GM18907 (cell line): ENCODE measurements around the gene GPR15.

ENCODE experiments used
- ATAC-seq: cut with Tn5 transposase; IDR thresholded peaks from one replicate; pipeline ENCODE4 v1.9.1; 2021; ENCODE audit warnings: mild to moderate bottlenecking, moderate library complexity; ENCODE audit not compliant: unreplicated experiment

The GPR15 gene

DNA sequence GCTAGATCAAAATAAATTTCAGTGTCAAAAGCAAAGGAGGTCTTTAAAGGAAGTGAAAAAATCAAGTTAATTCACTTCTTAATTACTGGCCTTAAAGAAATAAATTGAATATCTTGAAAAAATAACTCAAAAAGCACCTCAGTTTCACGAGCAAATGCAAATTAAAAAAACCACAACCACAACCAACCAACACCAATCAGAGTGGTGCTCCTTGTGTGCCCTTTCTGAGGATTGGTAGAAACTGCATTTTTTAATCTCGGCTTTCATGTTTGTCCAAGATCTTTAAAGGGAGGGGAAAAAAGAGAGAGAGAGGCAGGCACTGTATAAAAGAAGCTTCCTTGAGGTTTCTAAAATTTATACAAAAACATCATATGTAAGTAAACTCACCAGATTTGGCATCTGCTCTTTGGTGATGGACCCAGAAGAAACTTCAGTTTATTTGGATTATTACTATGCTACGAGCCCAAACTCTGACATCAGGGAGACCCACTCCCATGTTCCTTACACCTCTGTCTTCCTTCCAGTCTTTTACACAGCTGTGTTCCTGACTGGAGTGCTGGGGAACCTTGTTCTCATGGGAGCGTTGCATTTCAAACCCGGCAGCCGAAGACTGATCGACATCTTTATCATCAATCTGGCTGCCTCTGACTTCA is at the start of gene GPR15:
GPR15 (plus strand) TSS at position 357 of the 653 bp plus-strand sequence; CDS start at position 413, 56 bp downstream.
- ATAC-seq: peak; percentile 37

GRCh38 chr3:98482717-98483482 is 48.9 kb upstream of the GPR15 start:
- ATAC-seq: no peak

DNA sequence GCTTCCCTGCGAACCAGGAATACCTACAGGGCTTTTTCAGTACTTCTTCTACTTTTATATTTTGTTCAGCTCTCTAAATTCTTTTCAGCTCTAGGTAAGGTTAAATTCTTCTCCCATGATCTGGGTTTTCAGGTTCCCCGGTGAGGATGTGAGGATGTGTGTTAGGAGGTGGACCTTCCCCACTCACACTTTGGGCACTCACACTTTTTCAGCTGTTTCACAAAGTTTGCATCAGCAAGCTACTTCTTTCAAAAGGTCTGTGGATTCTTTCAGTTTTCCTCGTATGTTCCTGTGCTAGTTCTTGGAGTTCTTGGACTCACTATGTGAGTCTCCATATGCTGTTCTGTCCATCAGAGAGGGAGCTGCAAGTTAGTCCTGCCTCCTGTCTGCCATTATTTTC is 48.2 kb upstream of the GPR15 start:
- no peak for ATAC-seq

DNA sequence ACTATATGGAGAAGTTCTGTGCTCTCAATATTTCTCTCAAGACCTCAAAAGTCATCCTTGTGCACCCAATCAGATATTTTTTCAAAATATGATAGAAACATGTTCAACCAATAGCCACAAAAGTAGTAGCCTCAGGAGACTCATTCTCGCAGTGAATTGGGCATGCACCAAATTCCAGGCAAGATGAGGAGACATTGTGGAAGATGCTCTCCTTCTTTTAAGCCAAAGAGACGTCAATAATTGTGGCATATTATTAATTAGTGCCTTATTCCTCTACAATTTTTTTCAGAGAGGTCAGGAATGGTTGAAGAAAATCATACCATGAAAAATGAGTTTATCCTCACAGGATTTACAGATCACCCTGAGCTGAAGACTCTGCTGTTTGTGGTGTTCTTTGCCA is 34.4 kb upstream of the GPR15 start, which contains the start of gene OR5K2:
OR5K2 (plus strand) TSS at position 301 of the 400 bp plus-strand sequence; CDS start at position 301, 0 bp downstream.
- no peak for ATAC-seq

DNA sequence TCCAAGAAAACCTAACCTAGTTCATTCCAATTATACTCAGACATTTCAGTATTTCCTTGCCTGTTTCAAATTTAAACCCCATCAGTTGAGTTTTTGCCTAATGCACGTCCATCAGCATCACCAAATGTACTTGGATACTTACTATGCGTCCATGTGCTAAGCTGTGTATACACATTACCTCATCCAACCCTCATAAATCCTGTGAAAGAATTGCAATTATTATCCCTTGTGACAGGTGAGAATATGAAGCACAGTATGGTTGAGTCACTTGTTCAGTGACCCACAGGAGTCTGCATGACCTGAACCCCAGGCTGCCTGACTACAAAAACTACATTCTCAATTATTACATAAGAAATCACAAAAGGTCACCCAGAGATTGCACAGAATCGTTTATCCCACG is 31.8 kb upstream of the GPR15 start:
- no peak for ATAC-seq

DNA sequence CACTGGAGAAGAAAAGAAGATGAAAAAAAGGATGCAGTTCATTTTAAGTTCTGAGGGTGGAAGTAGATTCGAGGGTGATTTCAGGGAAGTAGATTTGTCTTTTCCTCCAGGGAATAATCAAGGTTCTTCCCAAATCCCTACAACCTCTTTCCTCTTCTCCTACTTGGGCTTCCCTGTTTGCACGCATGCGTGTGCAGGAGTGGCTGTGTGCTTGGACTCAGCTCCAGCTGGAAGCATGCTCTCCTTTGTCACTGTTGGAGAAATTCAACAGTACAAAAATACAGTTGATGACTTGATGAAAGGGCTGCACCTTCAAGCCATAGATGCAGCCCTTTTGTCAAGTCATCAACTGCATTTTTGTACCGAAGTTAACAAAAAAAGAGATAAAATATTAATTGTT is 30.5 kb upstream of the GPR15 start:
- ATAC-seq: no peak

GRCh38 chr3:98501863-98502576 is 29.8 kb upstream of the GPR15 start:
- ATAC-seq: no peak

- ATAC-seq: no peak
Observed at GRCh38 chr3:98504539-98504938, 27.2 kb upstream of the GPR15 start.

- no peak for ATAC-seq
Observed at GRCh38 chr3:98508582-98508981, 23.2 kb upstream of the GPR15 start.

DNA sequence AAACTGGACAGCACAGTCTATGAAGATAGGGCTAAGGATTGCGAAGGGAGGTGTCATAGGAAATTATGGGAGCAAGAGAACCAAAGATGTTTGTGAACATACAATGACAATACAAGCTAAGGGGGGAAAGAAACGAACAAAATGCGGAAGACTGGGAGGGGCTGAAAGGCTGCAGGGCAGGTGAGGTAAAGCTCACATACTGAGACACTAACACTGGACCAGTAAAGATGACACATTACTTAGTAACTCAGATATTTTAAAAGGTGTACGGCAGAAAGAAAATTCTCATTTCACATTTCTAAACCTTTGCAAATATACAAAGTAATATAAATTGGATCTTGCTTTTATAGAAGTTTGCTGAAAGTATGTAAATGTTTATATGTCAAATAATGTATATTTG is 19.2 kb upstream of the GPR15 start:
- no peak for ATAC-seq

- ATAC-seq: no peak
Observed at GRCh38 chr3:98513091-98513511, 18.7 kb upstream of the GPR15 start.

- ATAC-seq: no peak
Observed at GRCh38 chr3:98513736-98514135, 18.0 kb upstream of the GPR15 start.

DNA sequence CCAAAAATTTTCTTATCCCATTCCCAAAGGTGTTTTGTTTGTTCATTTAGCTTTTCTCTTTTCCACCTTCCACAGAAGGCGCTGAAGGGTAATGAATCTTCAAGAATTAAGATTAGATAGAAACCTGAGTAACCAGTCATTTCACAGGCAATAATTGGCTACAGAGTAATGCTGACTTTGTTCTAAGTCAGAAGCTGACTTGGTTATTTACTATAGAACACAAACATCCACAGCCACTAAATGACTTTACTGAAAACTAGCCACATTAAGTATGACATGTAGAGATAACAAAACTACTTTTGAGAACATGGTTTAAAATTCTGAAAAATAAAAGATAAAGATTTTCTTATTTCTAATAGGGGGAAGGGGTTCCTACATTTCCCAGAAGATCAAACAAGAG is 16.8 kb upstream of the GPR15 start:
- no peak for ATAC-seq

GRCh38 chr3:98518816-98519215 is 13.0 kb upstream of the GPR15 start:
- no peak for ATAC-seq

GRCh38 chr3:98519351-98519750 is 12.4 kb upstream of the GPR15 start:
- ATAC-seq: no peak

GRCh38 chr3:98521897-98522543 is 9.8 kb upstream of the GPR15 start:
- ATAC-seq: peak; percentile 52

- peak; percentile 91 for ATAC-seq
Observed at GRCh38 chr3:98522544-98523281, 9.1 kb upstream of the GPR15 start, which contains the start of gene CLDND1. Gene CLDND1, minus strand, starts transcription at chr3:98522902. Its CDS starts 1,478 bp downstream, at chr3:98521424.

DNA sequence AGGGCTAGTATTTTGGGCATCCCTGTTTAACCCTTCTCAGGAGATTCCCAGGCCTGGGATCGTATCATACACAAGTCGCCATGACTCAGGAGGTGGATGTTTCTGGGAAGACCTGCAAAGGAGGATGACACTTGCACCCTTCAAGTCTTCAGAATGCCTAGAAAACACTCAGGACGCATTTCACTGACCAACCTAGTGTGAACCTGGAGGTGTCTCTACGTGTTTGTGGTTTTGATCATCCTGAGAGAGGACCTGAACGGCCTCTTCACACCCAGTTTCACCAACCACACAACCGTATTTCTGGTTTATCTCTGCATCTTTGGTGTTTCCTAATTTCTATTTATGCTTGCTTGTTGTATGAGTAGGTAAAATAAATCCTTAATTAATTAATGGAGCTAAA is 6.3 kb upstream of the GPR15 start:
- ATAC-seq: no peak

DNA sequence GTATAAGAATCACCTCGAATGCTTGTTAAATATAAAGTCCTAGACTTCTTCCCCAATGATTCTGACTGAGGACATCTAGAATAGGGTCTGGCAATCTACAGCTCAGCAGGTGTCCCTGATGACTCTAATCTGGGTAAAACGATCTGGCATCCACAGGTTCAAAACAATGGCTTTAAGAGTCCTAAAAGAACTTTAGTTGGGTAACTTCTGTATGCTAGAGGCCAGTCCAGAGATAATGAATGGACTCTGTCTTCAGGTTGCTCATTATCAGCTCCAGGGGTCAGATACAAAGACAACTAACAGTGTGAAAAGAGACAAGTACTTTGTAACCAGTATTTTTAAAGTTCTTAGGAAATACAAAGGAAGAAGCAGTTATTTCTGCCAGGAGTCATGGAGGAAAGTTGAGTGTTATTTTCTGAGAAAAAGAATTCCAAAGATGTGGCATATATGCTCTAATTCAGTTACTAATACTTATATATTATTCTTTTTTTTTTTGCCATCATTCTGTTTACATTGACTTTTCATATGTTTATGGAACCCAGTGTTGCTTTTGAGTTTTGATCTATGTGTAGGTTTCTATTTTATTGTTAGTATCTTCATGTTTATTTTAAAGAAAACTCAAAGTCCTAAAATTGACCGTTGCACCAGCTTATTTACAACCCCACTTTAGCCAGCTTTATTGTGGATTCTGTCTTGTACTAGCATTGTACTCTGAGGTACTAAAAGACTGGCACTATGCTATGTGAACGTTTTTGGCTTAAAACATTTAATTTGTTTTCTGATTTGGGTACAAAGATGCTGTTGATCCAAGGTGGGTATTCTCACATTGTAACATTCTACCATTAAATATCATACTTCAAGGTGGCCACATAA is 3.1 kb upstream of the GPR15 start:
- no peak for ATAC-seq
